Keratinocyte (primary cell): Measurements from ENCODE around the gene SLU7. TPM values are rescaled to one million over a fixed set of nuclear protein-coding genes. Genes with fewer than 3 reads are reported as not detected.

Source experiments
- DNase-seq: peaks from one replicate; pipeline ENCODE4 v3.0.0-alpha.2; 2011; ENCODE audit warnings: low read depth, missing footprints, low spot score
- FAIRE-seq: peaks from 2 replicates; lab custom pipeline; 2011; peaks lifted over from hg19 to GRCh38; lab: Jason Lieb, UNC
- H2AFZ ChIP-seq: 2 replicates; pipeline ENCODE4 v1.6.0; 2012; ENCODE audit warnings: low read length, control low read depth, inconsistent platforms; ENCODE audit not compliant: control insufficient read depth
- H3K27ac ChIP-seq: 2 replicates; pipeline ENCODE4 v1.5.1; 2011; ENCODE audit warnings: low read length; ENCODE audit not compliant: control insufficient read depth, insufficient read depth
- H3K27me3 ChIP-seq: 3 replicates; pipeline ENCODE4 v1.6.0; 2011; ENCODE audit warnings: low read length; ENCODE audit not compliant: control insufficient read depth, insufficient read depth; ENCODE audit errors: extremely low read depth
- H3K36me3 ChIP-seq, 2 experiments: 2 replicates in 1 of 2; 3 replicates in 1 of 2; pipeline ENCODE4 v1.5.1; 2011; ENCODE audit warnings: low read length in 2 of 2, mild to moderate bottlenecking in 1 of 2; ENCODE audit not compliant: control insufficient read depth in 2 of 2, insufficient read depth in 2 of 2; ENCODE audit errors: extremely low read depth in 1 of 2
- H3K4me1 ChIP-seq: 3 replicates; pipeline ENCODE4 v1.5.1; 2011; ENCODE audit warnings: low read length; ENCODE audit not compliant: control insufficient read depth, insufficient read depth; ENCODE audit errors: extremely low read depth
- H3K4me2 ChIP-seq: 3 replicates; pipeline ENCODE4 v1.6.0; 2011; ENCODE audit warnings: low read depth, low read length; ENCODE audit not compliant: control insufficient read depth, insufficient read depth; ENCODE audit errors: extremely low read depth
- H3K4me3 ChIP-seq, 3 experiments: fragments of 200-600 bp in 1 of 3; sonication (generic) in 1 of 3; 2 replicates in 2 of 3; 3 replicates in 1 of 3; pipeline ENCODE4 v1.5.1; 2011 to 2016; ENCODE audit warnings: low read length in 3 of 3, mild to moderate bottlenecking in 3 of 3, control low read depth in 2 of 3, inconsistent platforms in 1 of 3, low read depth in 1 of 3, mixed read lengths in 1 of 3, mixed run types in 1 of 3, moderate library complexity in 1 of 3; ENCODE audit not compliant: control insufficient read depth in 2 of 3, insufficient read depth in 2 of 3; ENCODE audit errors: extremely low read depth in 1 of 3
- H3K79me2 ChIP-seq: 2 replicates; pipeline ENCODE4 v1.6.0; 2012; ENCODE audit warnings: low read length; ENCODE audit not compliant: control insufficient read depth, insufficient read depth
- H3K9ac ChIP-seq: 3 replicates; pipeline ENCODE4 v1.6.0; 2011; ENCODE audit warnings: low read length; ENCODE audit not compliant: control insufficient read depth, insufficient read depth; ENCODE audit errors: extremely low read depth
- H3K9me1 ChIP-seq: 3 replicates; pipeline ENCODE4 v1.6.0; 2011; ENCODE audit warnings: low read length; ENCODE audit not compliant: control insufficient read depth, insufficient read depth; ENCODE audit errors: extremely low read depth
- H3K9me3 ChIP-seq: 2 replicates; pipeline ENCODE4 v1.5.1; 2012; ENCODE audit warnings: low read depth, low read length; ENCODE audit not compliant: control insufficient read depth
- H4K20me1 ChIP-seq: 3 replicates; pipeline ENCODE4 v1.6.0; 2011; ENCODE audit warnings: low read length; ENCODE audit not compliant: control insufficient read depth, insufficient read depth; ENCODE audit errors: extremely low read depth
- CTCF ChIP-seq, 3 experiments: IDR thresholded peaks in 1 of 3; conservative IDR thresholded peaks in 1 of 3; optimal IDR thresholded peaks in 1 of 3; 2 replicates in 2 of 3; 3 replicates in 1 of 3; pipeline versions ENCODE3 to v1.5.1; 2011; ENCODE audit warnings: low read length in 3 of 3, mild to moderate bottlenecking in 3 of 3, moderate library complexity in 2 of 3, control low read depth in 1 of 3, inconsistent platforms in 1 of 3; ENCODE audit not compliant: insufficient read depth in 2 of 3; ENCODE audit errors: extremely low read depth in 1 of 3
- EZH2 ChIP-seq: IDR thresholded peaks from one replicate; pipeline ENCODE4 v1.6.1; 2012; ENCODE audit warnings: inconsistent platforms, mild to moderate bottlenecking, low read length, moderate library complexity
- dilution Hi-C: fragments of 300-500 bp; cut with MboI; formaldehyde crosslinking; loops from one replicate; pipeline ENCODE4 v1.7.0; 2020; ENCODE audit warnings: low sequenced_read_pairs; ENCODE audit not compliant: extremely low pct_ligation_motif_present
- polyA plus RNA-seq, 5 experiments: library from polyadenylated mRNA; depleted of rRNA in 3 of 5; stranded (reverse) in 3 of 5; stranded (forward) in 1 of 5; unstranded in 1 of 5; fragments of >200 nt; gene quantifications; 1 replicate in 1 of 5; 2 replicates in 3 of 5; 3 replicates in 1 of 5; pipeline versions ENCODE4 v1.2.1 to v1.2.3, GENCODE V29; 2011 to 2012; ENCODE audit warnings: missing spikeins in 2 of 5, low read depth in 1 of 5, low replicate concordance in 1 of 5

Gene SLU7
- polyA plus RNA-seq, 1 donor (not counting 4 experiments of a cell fraction or from before 2014, with no cell fraction given), result 29.7 TPM

- Histone ChIP-seq H3K4me1 (peaks cover 9% of the 10 kb centered on the region), H3K9ac (no peak overlapping the region), H3K9me1 (no peaks in the 10 kb centered on the region), H3K4me3 (no peak overlapping the region), H2AFZ (no peak overlapping the region), H4K20me1 (no peaks in the 10 kb centered on the region), H3K9me3 (no peaks in the 10 kb centered on the region), H3K27ac (no peak overlapping the region), H3K4me2 (no peak overlapping the region), H3K79me2 (no peaks in the 10 kb centered on the region), H3K27me3 (no peaks in the 10 kb centered on the region), H3K36me3 (peaks cover 3% of the 10 kb centered on the region in 2 experiments)
- TF ChIP-seq CTCF (optimal IDR thresholded peaks at IDR 0.05 in 1 of 3, IDR thresholded peaks at IDR 0.05 in 1 of 3, conservative IDR thresholded peaks at IDR 0.05 in 1 of 3; ENCODE audit: extremely low read depth in 1 of 3, insufficient read depth in 2 of 3, low read length in 3 of 3) (no peak), EZH2 (no peak)
- FAIRE-seq (no peak), DNase-seq (no peak)
- dilution Hi-C loops, result no loop called here
These were observed 13.3 kb upstream of the SLU7 start for GRCh38 chr5:160432196-160432595.

GRCh38 chr5:160427607-160428006, 8.7 kb upstream of the SLU7 start:
- dilution Hi-C loops, result no loop called here
- Histone ChIP-seq H3K27ac (no peak overlapping the region), H3K4me3 (no peak overlapping the region)

More at GRCh38 chr5:160427607-160428006, 8.7 kb upstream of the SLU7 start:
- no peak for DNase-seq
- FAIRE-seq, result no peak
- no peak overlapping the region for H2AFZ ChIP-seq
- no peak for TF ChIP-seq EZH2
- no peak for TF ChIP-seq CTCF (optimal IDR thresholded peaks at IDR 0.05 in 1 of 3, IDR thresholded peaks at IDR 0.05 in 1 of 3, conservative IDR thresholded peaks at IDR 0.05 in 1 of 3; ENCODE audit: extremely low read depth in 1 of 3, insufficient read depth in 2 of 3, low read length in 3 of 3)
- no peaks in the 10 kb centered on the region for H3K9me1 ChIP-seq
- H3K27me3 ChIP-seq, result no peaks in the 10 kb centered on the region
- no peak overlapping the region for H3K4me2 ChIP-seq
- H3K36me3 ChIP-seq, result peaks cover 4 to 20% of the 10 kb centered on the region in 2 experiments
- no peaks in the 10 kb centered on the region for H3K9me3 ChIP-seq
- peaks cover 20% of the 10 kb centered on the region for H3K4me1 ChIP-seq
- no peaks in the 10 kb centered on the region for H4K20me1 ChIP-seq
- H3K79me2 ChIP-seq, result peaks cover 19% of the 10 kb centered on the region
- no peak overlapping the region for H3K9ac ChIP-seq
